GM23338 (cell line): Measurements from ENCODE around the gene CPAMD8. TPM values are rescaled to one million over a fixed set of nuclear protein-coding genes. Genes with fewer than 3 reads are reported as not detected.
"Not testable (repeated sequence)": the region's sequence is repeated elsewhere in the genome, so short reads cannot be mapped to it uniquely, and the experiment has no call there.

Experiments used
- ATAC-seq: fragments of 200-7000 bp; cut with Tn5 transposase; 3 replicates; pipeline ENCODE4 v1.9.1; 2020
- DNase-seq: peaks from one replicate; pipeline ENCODE4 v3.0.0-alpha.2; 2015; ENCODE audit warnings: low spot score
- H2AFZ ChIP-seq: fragments of 200-600 bp; sonication (generic); 2 replicates; pipeline ENCODE4 v1.8.0; 2016; ENCODE audit warnings: antibody characterized with exemption, mild to moderate bottlenecking, moderate library complexity
- H3F3A ChIP-seq: fragments of 200-600 bp; sonication (generic); replicated peaks from 2 replicates; pipeline ENCODE4 v1.8.0; 2017; ENCODE audit warnings: antibody characterized with exemption, mixed run types, low read depth
- H3K27ac ChIP-seq: fragments of 200-600 bp; sonication (generic); 2 replicates; pipeline ENCODE4 v1.6.1; 2016; ENCODE audit warnings: low read depth
- H3K27me3 ChIP-seq: fragments of 200-600 bp; sonication (generic); 2 replicates; pipeline ENCODE4 v1.8.0; 2016; ENCODE audit warnings: mild to moderate bottlenecking, mixed run types, moderate library complexity; ENCODE audit not compliant: insufficient read depth
- H3K36me3 ChIP-seq: fragments of 200-600 bp; sonication (generic); 2 replicates; pipeline ENCODE4 v1.8.0; 2016; ENCODE audit warnings: mild to moderate bottlenecking; ENCODE audit not compliant: insufficient read depth
- H3K4me1 ChIP-seq: fragments of 200-600 bp; sonication (generic); 2 replicates; pipeline ENCODE4 v1.8.0; 2016; ENCODE audit warnings: mild to moderate bottlenecking, moderate library complexity; ENCODE audit not compliant: insufficient read depth
- H3K4me2 ChIP-seq: fragments of 200-600 bp; sonication (generic); 2 replicates; pipeline ENCODE4 v1.7.1; 2017; ENCODE audit warnings: mixed run types
- H3K4me3 ChIP-seq: fragments of 200-600 bp; sonication (generic); 2 replicates; pipeline ENCODE4 v1.6.1; 2016; ENCODE audit warnings: mixed run types
- H3K79me2 ChIP-seq: fragments of 200-600 bp; sonication (generic); replicated peaks from 2 replicates; pipeline ENCODE4 v1.8.0; 2017; ENCODE audit warnings: mild to moderate bottlenecking; ENCODE audit not compliant: insufficient read depth
- H3K9me2 ChIP-seq: fragments of 200-600 bp; sonication (generic); 2 replicates; pipeline ENCODE4 v1.8.0; 2017; ENCODE audit not compliant: insufficient read depth
- H4K20me1 ChIP-seq: fragments of 200-600 bp; sonication (generic); replicated peaks from 2 replicates; pipeline ENCODE4 v1.8.0; 2017; ENCODE audit warnings: mild to moderate bottlenecking; ENCODE audit not compliant: insufficient read depth
- H3K27ac Mint-ChIP-seq: 2 replicates; pipeline ENCODE4 v1.8.0; 2020; ENCODE audit warnings: inconsistent platforms, mild to moderate bottlenecking, moderate library complexity, mixed read lengths
- H3K27me3 Mint-ChIP-seq: 3 replicates; pipeline ENCODE4 v1.8.0; 2022; ENCODE audit warnings: low read depth, mild to moderate bottlenecking, moderate library complexity, mixed read lengths, inconsistent platforms; ENCODE audit not compliant: insufficient read depth, poor library complexity
- H3K36me3 Mint-ChIP-seq: 3 replicates; pipeline ENCODE4 v1.8.0; 2021; ENCODE audit warnings: low read depth, mild to moderate bottlenecking, inconsistent platforms, moderate library complexity, mixed read lengths
- H3K4me1 Mint-ChIP-seq: 3 replicates; pipeline ENCODE4 v1.8.0; 2020; ENCODE audit warnings: mild to moderate bottlenecking, inconsistent platforms, mixed read lengths
- H3K4me3 Mint-ChIP-seq: 3 replicates; pipeline ENCODE4 v1.8.0; 2021; ENCODE audit warnings: moderate library complexity, mild to moderate bottlenecking, inconsistent platforms, mixed read lengths
- H3K9me3 Mint-ChIP-seq: 3 replicates; pipeline ENCODE4 v1.8.0; 2020; ENCODE audit warnings: moderate library complexity, mild to moderate bottlenecking, inconsistent platforms, mixed read lengths
- CREB1 ChIP-seq: fragments of 250-450 bp; sonication (Bioruptor Pico); IDR thresholded peaks from 2 replicates; pipeline ENCODE4 v1.5.0; 2020; ENCODE audit warnings: low read depth, mild to moderate bottlenecking, moderate library complexity
- EZH2 ChIP-seq: fragments of 200-600 bp; sonication (generic); IDR thresholded peaks from one replicate; pipeline ENCODE4 v1.8.0; 2017; ENCODE audit warnings: antibody characterized with exemption, mild to moderate bottlenecking, low read depth; ENCODE audit not compliant: unreplicated experiment
- JUNB ChIP-seq: IDR thresholded peaks from one replicate; pipeline ENCODE4 v1.6.1; 2016; ENCODE audit warnings: antibody characterized with exemption; ENCODE audit not compliant: unreplicated experiment
- ZNF114 ChIP-seq: fragments of 250-450 bp; sonication (Bioruptor Pico); IDR thresholded peaks from 2 replicates; pipeline ENCODE4 v1.5.0; 2020; ENCODE audit warnings: mild to moderate bottlenecking, moderate library complexity
- ZNF331 ChIP-seq: fragments of 250-450 bp; sonication (Bioruptor Pico); IDR thresholded peaks from 2 replicates; pipeline ENCODE4 v1.5.0; 2020; ENCODE audit warnings: low read depth, mild to moderate bottlenecking, moderate library complexity
- polyA plus RNA-seq: library from polyadenylated mRNA; unstranded; fragments of >200 nt; fragmentation: Nextera tagmentation; extraction: Ambion mirVana; gene quantifications from 2 replicates; pipeline ENCODE4 v1.2.1, GENCODE V29; 2016
- total RNA-seq: library from RNA; depleted of rRNA; stranded (reverse); fragments of >200 nt; shearing (Covaris generic); gene quantifications from 2 replicates; pipeline ENCODE4 v1.2.3, GENCODE V29; 2014
- TF ChIP-seq, protein P1 (sequence below): fragments of 250-450 bp; sonication (Bioruptor Pico); IDR thresholded peaks from 2 replicates; pipeline ENCODE4 v1.5.0; 2020; ENCODE audit warnings: mild to moderate bottlenecking, moderate library complexity
- TF ChIP-seq, protein P2 (sequence below): IDR thresholded peaks from 2 replicates; pipeline ENCODE4 v1.6.1; 2016; ENCODE audit warnings: antibody characterized with exemption

The CPAMD8 gene
- total and polyA plus RNA-seq, 2 experiments from 2014 or later, result 4.4 to 11.8 TPM

DNA sequence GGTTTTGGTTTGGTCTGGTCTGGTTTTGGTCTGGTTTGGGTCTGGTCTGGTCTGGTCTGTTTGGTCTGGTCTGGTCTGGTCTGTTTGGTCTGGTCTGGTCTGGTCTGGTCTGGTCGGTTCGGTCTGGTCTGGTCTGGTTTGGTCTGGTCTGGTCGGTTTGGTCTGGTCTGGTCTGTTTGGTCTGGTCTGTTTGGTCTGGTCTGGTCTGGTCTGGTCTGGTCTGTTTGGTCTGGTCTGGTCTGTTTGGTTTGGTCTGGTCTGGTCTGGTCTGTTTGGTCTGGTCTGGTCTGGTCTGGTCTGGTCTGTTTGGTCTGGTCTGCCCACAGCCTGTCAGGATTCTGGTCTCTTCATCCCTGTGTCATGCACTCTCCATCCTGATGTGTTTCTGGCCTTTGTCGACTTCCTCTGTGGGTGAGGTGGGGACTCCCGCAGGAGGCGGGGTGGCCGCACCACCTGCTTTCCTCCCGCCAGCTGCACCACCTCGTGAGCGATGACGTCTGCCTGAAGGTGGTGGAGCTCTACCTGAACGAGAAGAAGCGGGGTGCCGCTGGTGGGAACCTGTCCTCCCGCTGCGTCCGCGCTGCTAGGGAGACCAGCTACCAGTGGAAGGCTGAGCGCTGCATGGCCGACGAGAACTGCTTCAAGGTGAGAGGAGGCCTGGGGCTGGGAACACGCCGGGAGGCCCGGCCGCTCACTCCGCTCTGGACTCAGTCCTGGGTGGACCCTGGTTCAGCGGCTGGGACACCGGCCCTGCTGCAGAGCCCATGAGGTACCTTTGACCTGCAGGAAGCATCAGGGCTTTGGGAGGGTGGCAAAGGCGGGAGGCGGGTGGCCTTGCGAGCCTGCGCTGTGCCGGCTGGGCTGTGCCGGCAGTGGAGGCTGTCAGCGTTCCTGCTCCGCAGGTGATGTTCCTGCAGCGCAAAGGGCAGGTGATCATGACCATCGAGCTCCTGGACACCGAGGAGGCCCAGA, 150.7 kb downstream of the CPAMD8 start (continued):
- TF ChIP-seq, protein P1, sequence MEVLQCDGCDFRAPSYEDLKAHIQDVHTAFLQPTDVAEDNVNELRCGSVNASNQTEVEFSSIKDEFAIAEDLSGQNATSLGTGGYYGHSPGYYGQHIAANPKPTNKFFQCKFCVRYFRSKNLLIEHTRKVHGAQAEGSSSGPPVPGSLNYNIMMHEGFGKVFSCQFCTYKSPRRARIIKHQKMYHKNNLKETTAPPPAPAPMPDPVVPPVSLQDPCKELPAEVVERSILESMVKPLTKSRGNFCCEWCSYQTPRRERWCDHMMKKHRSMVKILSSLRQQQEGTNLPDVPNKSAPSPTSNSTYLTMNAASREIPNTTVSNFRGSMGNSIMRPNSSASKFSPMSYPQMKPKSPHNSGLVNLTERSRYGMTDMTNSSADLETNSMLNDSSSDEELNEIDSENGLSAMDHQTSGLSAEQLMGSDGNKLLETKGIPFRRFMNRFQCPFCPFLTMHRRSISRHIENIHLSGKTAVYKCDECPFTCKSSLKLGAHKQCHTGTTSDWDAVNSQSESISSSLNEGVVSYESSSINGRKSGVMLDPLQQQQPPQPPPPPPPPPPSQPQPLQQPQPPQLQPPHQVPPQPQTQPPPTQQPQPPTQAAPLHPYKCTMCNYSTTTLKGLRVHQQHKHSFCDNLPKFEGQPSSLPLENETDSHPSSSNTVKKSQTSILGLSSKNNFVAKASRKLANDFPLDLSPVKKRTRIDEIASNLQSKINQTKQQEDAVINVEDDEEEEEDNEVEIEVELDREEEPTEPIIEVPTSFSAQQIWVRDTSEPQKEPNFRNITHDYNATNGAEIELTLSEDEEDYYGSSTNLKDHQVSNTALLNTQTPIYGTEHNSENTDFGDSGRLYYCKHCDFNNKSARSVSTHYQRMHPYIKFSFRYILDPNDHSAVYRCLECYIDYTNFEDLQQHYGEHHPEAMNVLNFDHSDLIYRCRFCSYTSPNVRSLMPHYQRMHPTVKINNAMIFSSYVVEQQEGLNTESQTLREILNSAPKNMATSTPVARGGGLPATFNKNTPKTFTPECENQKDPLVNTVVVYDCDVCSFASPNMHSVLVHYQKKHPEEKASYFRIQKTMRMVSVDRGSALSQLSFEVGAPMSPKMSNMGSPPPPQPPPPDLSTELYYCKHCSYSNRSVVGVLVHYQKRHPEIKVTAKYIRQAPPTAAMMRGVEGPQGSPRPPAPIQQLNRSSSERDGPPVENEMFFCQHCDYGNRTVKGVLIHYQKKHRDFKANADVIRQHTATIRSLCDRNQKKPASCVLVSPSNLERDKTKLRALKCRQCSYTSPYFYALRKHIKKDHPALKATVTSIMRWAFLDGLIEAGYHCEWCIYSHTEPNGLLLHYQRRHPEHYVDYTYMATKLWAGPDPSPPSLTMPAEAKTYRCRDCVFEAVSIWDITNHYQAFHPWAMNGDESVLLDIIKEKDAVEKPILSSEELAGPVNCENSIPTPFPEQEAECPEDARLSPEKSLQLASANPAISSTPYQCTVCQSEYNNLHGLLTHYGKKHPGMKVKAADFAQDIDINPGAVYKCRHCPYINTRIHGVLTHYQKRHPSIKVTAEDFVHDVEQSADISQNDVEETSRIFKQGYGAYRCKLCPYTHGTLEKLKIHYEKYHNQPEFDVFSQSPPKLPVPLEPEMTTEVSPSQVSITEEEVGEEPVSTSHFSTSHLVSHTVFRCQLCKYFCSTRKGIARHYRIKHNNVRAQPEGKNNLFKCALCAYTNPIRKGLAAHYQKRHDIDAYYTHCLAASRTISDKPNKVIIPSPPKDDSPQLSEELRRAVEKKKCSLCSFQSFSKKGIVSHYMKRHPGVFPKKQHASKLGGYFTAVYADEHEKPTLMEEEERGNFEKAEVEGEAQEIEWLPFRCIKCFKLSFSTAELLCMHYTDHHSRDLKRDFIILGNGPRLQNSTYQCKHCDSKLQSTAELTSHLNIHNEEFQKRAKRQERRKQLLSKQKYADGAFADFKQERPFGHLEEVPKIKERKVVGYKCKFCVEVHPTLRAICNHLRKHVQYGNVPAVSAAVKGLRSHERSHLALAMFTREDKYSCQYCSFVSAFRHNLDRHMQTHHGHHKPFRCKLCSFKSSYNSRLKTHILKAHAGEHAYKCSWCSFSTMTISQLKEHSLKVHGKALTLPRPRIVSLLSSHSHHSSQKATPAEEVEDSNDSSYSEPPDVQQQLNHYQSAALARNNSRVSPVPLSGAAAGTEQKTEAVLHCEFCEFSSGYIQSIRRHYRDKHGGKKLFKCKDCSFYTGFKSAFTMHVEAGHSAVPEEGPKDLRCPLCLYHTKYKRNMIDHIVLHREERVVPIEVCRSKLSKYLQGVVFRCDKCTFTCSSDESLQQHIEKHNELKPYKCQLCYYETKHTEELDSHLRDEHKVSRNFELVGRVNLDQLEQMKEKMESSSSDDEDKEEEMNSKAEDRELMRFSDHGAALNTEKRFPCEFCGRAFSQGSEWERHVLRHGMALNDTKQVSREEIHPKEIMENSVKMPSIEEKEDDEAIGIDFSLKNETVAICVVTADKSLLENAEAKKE (CRISPR knock-in tag), result no peak
- TF ChIP-seq, protein P2, sequence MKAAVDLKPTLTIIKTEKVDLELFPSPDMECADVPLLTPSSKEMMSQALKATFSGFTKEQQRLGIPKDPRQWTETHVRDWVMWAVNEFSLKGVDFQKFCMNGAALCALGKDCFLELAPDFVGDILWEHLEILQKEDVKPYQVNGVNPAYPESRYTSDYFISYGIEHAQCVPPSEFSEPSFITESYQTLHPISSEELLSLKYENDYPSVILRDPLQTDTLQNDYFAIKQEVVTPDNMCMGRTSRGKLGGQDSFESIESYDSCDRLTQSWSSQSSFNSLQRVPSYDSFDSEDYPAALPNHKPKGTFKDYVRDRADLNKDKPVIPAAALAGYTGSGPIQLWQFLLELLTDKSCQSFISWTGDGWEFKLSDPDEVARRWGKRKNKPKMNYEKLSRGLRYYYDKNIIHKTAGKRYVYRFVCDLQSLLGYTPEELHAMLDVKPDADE, result no peak
- TF ChIP-seq ZNF114 (CRISPR knock-in tag) (no peak), ZNF331 (no peak), EZH2 (no peak), JUNB (no peak), CREB1 (CRISPR knock-in tag) (no peak)

DNA sequence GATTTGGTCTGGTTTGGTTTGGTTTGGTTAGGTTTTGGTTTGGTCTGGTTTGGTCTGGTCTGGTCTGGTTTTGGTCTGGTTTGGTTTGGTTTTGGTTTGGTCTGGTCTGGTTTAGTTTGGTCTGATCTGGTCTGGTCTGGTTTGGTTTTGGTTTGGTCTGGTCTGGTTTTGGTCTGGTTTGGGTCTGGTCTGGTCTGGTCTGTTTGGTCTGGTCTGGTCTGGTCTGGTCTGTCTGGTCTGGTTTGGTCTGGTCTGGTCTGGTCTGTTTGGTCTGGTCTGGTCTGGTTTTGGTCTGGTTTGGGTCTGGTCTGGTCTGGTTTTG, 151.7 kb downstream of the CPAMD8 start:
- not testable (repeated sequence) for H4K20me1 ChIP-seq, H3K27me3 ChIP-seq, H3K9me2 ChIP-seq, H2AFZ ChIP-seq, H3K4me3 Mint-ChIP-seq, H3K4me1 Mint-ChIP-seq, H3K4me2 ChIP-seq, DNase-seq, H3K4me1 ChIP-seq, H3K27me3 Mint-ChIP-seq, H3K4me3 ChIP-seq, ATAC-seq, H3K27ac ChIP-seq, H3K9me3 Mint-ChIP-seq, H3F3A ChIP-seq
- peaks cover 69% of the 10 kb centered on the region for H3K36me3 Mint-ChIP-seq
- H3K36me3 ChIP-seq, result peaks cover 10% of the 10 kb centered on the region
- peak overlapping the region; percentile 90 for H3K27ac Mint-ChIP-seq
- peaks cover 15% of the 10 kb centered on the region for H3K79me2 ChIP-seq
